Neuron (in vitro differentiated cells): ENCODE data around the gene SCCPDH.
"Not testable (repeated sequence)": the region's sequence is repeated elsewhere in the genome, so short reads cannot be mapped to it uniquely, and the experiment has no call there.

ENCODE experiments used
- H2AFZ ChIP-seq: one replicate; pipeline ENCODE4 v1.6.1; 2013; ENCODE audit warnings: low read depth, mild to moderate bottlenecking, inconsistent platforms, low read length, moderate library complexity
- H3K27me3 ChIP-seq: one replicate; pipeline ENCODE4 v1.6.1; 2013; ENCODE audit warnings: low read length; ENCODE audit not compliant: insufficient read depth
- H3K36me3 ChIP-seq: one replicate; pipeline ENCODE4 v1.6.1; 2013; ENCODE audit warnings: low read length; ENCODE audit not compliant: insufficient read depth
- H3K4me1 ChIP-seq: one replicate; pipeline ENCODE4 v1.6.1; 2013; ENCODE audit warnings: low read length; ENCODE audit not compliant: insufficient read depth
- H3K4me3 ChIP-seq: 2 replicates; pipeline ENCODE4 v1.5.1; 2013; ENCODE audit warnings: mild to moderate bottlenecking, low read length, moderate library complexity
- H3K9me3 ChIP-seq: one replicate; pipeline ENCODE4 v1.6.1; 2013; ENCODE audit warnings: low read length

SCCPDH gene

DNA sequence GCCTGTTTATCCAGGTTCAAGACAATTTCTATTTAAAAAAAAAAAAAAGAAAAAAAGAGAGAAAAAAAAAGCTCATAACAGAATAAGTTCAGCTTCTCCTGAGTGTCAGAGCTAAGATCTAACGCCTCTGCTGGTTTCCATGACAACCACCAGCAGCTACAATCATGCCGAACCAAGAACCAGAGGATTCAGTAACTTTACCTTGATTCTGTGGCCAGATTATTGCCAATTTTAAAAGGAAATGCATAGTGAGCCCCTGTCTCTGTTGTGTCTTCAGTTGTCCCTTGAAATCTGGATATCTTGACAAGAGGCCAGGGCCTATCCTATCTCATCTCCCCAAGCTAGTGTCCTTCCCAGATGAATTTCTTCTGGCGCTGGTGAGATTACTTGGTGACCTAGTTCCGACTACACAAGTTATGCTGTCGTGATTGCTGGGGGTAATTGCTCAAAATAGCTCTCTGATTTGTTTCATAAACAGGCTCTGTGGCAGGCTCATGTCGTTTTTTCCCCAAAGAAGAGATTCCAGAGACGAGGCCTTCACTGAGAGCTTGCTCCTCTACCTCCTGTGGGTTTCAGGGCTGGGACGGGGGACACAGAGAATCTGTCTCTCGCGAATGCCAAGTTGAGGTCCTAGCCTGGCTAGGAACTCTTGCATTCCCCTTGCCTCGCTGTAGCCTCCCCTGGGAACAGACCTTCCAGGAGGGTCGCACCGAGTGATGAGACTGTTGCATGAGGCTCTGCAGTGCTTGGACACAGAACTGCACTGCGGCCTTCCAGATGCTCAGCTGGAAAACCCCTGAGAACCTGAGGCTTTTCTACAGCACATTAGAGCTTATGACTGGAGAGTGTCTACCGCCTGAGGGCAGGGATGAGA lies 32.4 kb upstream of the SCCPDH start:
- Histone ChIP-seq H3K27me3 (no peaks in the 10 kb centered on the region), H3K4me1 (no peaks in the 10 kb centered on the region), H3K36me3 (no peaks in the 10 kb centered on the region), H2AFZ (no peak overlapping the region), H3K9me3 (no peaks in the 10 kb centered on the region), H3K4me3 (no peak overlapping the region)

GRCh38 chr1:246694213-246694895 lies 29.9 kb upstream of the SCCPDH start:
- H3K27me3 ChIP-seq, H3K9me3 ChIP-seq, H3K4me1 ChIP-seq, H3K4me3 ChIP-seq, H2AFZ ChIP-seq, H3K36me3 ChIP-seq: not testable (repeated sequence)

- H3K27me3 ChIP-seq = no peaks in the 10 kb centered on the region
- H2AFZ ChIP-seq = no peak overlapping the region
- no peaks in the 10 kb centered on the region for H3K4me1 ChIP-seq
Measured at GRCh38 chr1:246695136-246695535, 29.1 kb upstream of the SCCPDH start.

DNA sequence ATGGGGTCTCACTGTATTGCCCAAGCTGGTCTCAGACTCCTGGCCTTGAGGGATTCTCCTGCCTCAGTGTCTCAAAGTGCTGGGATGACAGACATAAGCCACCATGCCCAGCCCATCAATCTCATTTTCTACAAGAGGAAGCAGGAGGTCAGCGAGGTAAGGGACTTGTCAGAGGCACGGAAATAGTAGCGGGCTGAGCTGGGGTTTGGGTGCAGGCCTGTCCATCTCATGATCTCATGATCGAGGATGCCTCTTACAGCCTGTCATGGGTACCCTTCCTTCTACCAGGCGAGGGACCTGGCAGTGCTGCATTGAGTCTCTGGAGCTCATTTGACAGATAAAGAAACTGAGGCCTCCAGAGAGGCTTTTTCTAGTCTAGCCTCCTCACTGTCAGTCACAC lies 28.5 kb upstream of the SCCPDH start:
- no peaks in the 10 kb centered on the region for H3K27me3 ChIP-seq
- no peak overlapping the region for H3K4me3 ChIP-seq
- H3K4me1 ChIP-seq = no peaks in the 10 kb centered on the region
- no peaks in the 10 kb centered on the region for H3K36me3 ChIP-seq
- H2AFZ ChIP-seq = no peak overlapping the region
- no peaks in the 10 kb centered on the region for H3K9me3 ChIP-seq

More at GRCh38 chr1:246695136-246695535, 29.1 kb upstream of the SCCPDH start:
- Histone ChIP-seq H3K9me3 (no peaks in the 10 kb centered on the region), H3K4me3 (no peak overlapping the region), H3K36me3 (no peaks in the 10 kb centered on the region)

DNA sequence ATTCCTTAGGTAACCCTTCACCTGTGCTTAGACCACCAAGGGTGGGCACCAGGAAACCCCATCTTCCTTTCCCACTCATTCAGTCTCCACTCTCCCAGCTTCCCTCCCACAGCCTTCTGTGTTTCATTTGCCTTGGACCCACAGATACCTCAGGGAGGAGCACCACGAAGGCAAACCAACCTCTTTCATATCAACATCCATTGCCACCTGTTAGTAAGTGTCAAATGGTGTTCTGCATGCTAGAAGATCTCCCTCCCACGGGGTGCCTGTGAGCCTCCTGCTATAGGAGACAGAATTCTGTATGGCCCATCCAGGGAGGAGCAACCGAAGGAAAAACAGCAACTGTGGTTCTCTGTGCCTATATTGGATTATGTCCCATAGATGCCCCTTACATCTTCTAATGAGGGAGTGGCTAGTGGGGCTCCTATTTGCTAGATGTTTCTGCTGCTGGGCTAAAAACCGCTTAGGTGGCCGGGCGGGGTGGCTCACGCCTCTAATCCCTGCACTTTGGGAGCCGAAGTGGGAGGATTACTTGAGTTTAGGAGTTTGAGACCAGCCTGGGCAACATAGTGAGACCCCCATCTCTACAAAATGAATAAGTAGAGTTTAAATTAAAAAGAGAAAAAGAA lies 25.6 kb upstream of the SCCPDH start:
- Histone ChIP-seq H3K4me3 (peak overlapping the region; percentile 8), H3K4me1 (no peaks in the 10 kb centered on the region), H2AFZ (peak overlapping the region; percentile 31), H3K9me3 (no peaks in the 10 kb centered on the region), H3K36me3 (no peaks in the 10 kb centered on the region), H3K27me3 (no peaks in the 10 kb centered on the region)

GRCh38 chr1:246699095-246699735 lies 25.0 kb upstream of the SCCPDH start:
- Histone ChIP-seq H3K9me3 (no peaks in the 10 kb centered on the region), H3K36me3 (no peaks in the 10 kb centered on the region), H3K4me3 (peak overlapping the region; percentile 8), H3K4me1 (no peaks in the 10 kb centered on the region), H3K27me3 (no peaks in the 10 kb centered on the region), H2AFZ (peak overlapping the region; percentile 31)

- Histone ChIP-seq H3K27me3 (no peaks in the 10 kb centered on the region), H3K9me3 (no peaks in the 10 kb centered on the region), H3K4me3 (no peak overlapping the region), H3K4me1 (no peaks in the 10 kb centered on the region), H2AFZ (no peak overlapping the region), H3K36me3 (no peaks in the 10 kb centered on the region)
Measured at GRCh38 chr1:246703581-246703980, 20.6 kb upstream of the SCCPDH start.

DNA sequence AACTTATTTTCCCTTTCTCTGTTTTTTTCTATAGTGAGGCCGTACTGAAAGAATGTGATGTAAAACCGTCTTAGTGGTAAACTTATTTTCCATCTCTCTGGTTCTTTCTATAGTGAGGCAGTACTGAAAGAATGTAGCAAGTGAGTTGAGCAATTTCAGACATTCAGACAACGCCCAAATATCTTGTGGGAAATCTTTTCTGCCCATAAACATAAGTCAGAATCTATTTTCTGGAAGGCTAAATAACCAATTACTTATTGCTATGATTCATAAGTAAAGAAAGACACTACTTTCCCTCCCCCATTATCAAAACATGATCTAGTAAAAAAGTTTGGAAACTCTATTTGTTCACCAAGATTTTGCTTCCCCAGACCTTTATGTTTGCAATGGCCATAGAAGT lies 18.8 kb upstream of the SCCPDH start:
- Histone ChIP-seq H3K4me3 (no peak overlapping the region), H3K9me3 (no peaks in the 10 kb centered on the region), H3K36me3 (no peaks in the 10 kb centered on the region), H3K27me3 (no peaks in the 10 kb centered on the region), H3K4me1 (no peaks in the 10 kb centered on the region), H2AFZ (no peak overlapping the region)

- Histone ChIP-seq H2AFZ (no peak overlapping the region), H3K27me3 (no peaks in the 10 kb centered on the region), H3K4me1 (no peaks in the 10 kb centered on the region), H3K4me3 (no peak overlapping the region), H3K9me3 (no peaks in the 10 kb centered on the region), H3K36me3 (no peaks in the 10 kb centered on the region)
Measured at GRCh38 chr1:246708166-246708565, 16.0 kb upstream of the SCCPDH start.

DNA sequence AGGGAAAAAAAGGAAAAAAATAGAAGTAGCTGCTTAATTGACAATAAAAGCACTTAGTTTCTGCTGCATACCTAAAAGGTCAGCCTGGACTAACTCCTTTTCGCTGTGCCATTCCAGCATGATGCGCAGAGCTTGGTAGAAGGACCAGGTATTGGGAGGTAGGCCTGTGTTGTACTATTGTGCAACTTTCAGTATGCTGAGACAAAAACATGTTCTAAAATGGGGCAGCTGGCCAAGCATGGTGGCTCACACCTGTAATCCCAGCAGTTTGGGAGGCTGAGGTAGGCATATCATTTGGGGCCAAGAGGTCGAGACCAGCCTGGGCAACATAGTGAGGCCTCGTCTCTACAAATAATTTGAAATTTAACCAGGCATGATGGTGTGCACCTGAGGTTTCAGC lies 15.0 kb upstream of the SCCPDH start:
- Histone ChIP-seq H3K27me3 (no peaks in the 10 kb centered on the region), H3K4me3 (no peak overlapping the region), H3K9me3 (no peaks in the 10 kb centered on the region), H2AFZ (no peak overlapping the region), H3K4me1 (no peaks in the 10 kb centered on the region), H3K36me3 (no peaks in the 10 kb centered on the region)

DNA sequence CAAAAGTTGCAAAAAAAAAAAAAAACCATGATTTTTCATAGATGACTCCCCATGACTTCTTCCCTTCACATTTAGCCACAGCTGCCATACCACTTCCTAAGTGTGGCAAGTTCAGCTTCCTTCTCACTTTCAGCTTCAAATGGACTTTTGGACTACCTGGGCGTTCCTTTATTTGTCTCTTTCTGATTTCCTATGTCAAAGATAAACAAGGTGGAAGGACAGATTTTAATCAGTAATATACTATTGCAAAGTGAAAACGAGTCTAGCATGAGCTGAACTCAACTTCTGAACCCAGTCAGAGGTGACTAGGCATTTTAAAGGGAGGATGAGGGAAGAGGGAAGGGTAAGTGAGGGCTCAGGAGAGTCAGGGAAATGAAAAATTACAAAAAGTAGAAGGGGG lies 14.4 kb upstream of the SCCPDH start:
- Histone ChIP-seq H3K36me3 (no peaks in the 10 kb centered on the region), H3K4me3 (no peak overlapping the region), H3K4me1 (no peaks in the 10 kb centered on the region), H3K9me3 (no peaks in the 10 kb centered on the region), H2AFZ (no peak overlapping the region), H3K27me3 (no peaks in the 10 kb centered on the region)

- no peaks in the 10 kb centered on the region for H3K27me3 ChIP-seq
- no peaks in the 10 kb centered on the region for H3K4me1 ChIP-seq
Measured at GRCh38 chr1:246711548-246712003, 12.6 kb upstream of the SCCPDH start.

DNA sequence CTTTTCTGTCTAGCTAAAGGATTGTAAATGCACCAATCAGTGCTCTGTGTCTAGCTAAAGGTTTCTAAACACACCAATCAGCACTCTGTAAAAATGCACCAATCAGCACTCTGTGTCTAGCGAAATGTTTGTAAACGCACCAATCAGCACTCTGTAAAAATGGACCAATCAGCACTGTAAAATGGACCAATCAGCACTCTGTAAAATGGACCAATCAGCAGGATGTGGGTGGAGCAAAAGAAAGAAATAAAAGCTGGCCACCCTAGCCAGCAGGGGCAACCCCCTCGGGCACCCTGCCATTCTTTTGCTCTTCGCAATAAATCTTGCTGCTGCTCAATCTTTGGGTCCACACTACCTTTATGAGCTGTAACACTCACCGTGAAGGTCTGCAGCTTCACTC lies 11.8 kb upstream of the SCCPDH start:
- not testable (repeated sequence) for H3K4me1 ChIP-seq, H3K9me3 ChIP-seq, H3K36me3 ChIP-seq, H3K27me3 ChIP-seq, H2AFZ ChIP-seq, H3K4me3 ChIP-seq

More at GRCh38 chr1:246711548-246712003, 12.6 kb upstream of the SCCPDH start:
- Histone ChIP-seq H2AFZ (no peak overlapping the region), H3K4me3 (no peak overlapping the region), H3K36me3 (no peaks in the 10 kb centered on the region), H3K9me3 (no peaks in the 10 kb centered on the region)
